HG03521 (cell line): Measurements from ENCODE around the gene OR7G1.
A peak's percentile ranks its signal among the peaks of the same experiment; 100 is the strongest.

Source experiments
- ATAC-seq: cut with Tn5 transposase; IDR thresholded peaks from one replicate; pipeline ENCODE4 v1.9.1; 2021; ENCODE audit warnings: mild to moderate bottlenecking, moderate library complexity; ENCODE audit not compliant: unreplicated experiment

Gene OR7G1, protein sequence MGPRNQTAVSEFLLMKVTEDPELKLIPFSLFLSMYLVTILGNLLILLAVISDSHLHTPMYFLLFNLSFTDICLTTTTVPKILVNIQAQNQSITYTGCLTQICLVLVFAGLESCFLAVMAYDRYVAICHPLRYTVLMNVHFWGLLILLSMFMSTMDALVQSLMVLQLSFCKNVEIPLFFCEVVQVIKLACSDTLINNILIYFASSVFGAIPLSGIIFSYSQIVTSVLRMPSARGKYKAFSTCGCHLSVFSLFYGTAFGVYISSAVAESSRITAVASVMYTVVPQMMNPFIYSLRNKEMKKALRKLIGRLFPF

DNA sequence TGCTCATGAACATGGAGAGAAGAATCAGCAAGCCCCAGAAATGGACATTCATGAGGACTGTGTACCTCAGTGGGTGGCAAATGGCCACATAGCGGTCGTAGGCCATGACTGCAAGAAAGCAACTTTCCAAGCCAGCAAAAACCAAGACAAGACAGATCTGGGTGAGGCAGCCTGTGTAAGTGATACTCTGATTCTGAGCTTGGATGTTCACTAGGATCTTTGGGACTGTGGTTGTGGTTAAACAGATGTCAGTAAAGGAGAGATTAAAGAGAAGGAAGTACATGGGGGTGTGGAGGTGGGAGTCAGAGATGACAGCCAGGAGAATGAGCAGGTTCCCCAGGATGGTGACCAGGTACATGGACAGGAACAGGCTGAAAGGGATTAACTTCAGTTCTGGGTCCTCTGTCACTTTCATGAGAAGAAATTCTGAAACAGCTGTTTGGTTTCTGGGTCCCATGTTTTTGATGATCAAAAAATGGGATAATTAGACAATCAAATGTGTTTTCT, at the start of gene OR7G1:
TSS of gene OR7G1 (minus strand) at position 457 of the 507 bp plus-strand sequence. CDS start at position 457, 0 bp downstream.
- no peak for ATAC-seq

DNA sequence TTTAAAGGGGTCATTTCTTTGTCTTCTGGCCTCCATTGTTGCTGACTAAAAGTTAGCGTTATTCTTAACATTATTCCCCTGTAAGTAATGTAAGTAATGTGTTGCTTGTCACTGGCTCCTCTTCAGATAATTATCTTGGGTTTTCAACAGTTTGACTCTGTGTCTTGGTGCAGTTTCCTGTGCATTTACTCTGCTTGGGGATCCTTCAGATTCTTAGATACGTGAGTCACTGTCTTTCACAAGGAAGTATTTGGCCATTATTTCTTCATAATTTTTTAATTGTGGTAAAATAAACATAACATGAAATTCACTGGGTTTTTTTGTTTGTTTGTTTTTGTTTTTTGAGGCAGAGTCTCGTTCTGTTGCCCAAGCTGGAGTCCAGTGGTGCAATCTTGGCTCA, 49.7 kb upstream of the OR7G1 start:
- ATAC-seq, result no peak

DNA sequence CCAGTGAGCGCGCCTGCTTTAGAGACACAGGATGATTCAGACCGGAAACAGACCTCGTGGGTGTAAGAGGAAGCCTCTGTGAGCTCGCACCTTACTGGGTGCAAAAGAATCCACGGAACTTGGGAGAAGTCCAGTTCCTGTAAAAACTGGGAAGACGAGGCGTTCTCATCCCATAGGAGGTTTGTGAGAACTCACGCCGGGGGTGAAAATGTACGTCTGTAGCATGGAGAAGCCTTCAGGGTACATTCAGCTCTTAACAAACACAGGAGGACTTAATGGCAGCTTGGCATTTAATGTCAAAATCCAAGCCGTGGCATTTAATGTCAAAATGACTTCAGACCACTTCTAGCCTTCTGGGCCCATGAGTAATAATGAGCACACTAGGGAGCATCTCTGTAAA, 45.9 kb upstream of the OR7G1 start:
- no peak for ATAC-seq

DNA sequence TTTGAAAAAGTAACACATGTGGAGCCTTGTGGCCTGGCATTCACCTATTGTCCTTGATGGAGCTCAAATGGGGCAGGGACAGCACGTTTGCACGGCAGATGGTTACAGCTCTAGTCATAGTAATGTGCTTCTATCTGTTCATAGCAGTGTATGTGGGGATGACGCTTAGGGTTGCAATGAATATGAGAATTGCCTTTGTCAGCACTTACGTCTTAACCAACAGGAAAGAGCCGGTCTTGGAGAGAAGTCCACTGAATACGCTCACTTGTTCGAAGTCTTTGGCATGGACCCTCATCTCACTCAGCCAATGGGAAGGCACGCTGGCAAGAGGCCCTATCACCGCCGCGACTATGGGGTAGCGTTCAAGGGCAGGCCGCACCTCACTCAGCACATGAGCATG, 44.3 kb upstream of the OR7G1 start:
- no peak for ATAC-seq

DNA sequence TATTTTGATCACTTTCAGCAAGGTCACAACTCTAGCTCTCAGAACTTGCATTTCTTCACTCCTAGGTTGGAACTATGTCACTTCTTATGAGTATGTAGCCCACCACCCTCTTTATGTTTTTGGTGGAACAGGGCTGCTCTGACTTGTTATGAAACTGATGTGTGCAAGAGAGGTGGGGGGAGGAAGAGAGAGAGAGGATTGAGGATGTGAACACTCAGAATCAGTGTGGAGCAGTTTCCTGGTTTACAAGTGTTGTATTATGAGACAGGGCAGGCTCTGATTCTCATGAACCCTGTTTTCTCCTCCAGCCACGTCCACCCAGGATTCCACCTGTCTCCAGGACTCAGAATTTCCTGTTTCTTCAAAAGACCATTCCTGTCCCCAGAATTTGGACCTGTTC, 40.7 kb upstream of the OR7G1 start:
- no peak for ATAC-seq

DNA sequence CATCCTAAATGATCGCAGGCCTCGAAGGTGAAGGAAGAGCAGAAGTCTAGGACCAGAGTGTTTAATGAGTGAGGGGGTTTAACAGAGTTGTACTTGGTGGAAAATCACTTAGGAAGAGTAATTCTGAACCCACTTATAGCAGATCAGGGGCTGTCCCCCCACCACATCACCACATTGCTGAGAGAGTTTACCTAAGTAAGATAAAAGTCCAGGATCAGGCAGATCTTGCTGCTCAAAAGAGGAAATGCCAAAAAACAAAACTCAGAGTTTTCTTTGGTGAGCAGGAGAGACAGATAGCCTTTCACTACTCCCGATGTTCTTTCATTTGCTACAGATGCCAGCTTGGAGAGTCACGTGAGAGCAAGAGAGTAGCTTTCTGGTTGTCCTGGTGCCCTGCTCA, 40.0 kb upstream of the OR7G1 start:
- no peak for ATAC-seq

DNA sequence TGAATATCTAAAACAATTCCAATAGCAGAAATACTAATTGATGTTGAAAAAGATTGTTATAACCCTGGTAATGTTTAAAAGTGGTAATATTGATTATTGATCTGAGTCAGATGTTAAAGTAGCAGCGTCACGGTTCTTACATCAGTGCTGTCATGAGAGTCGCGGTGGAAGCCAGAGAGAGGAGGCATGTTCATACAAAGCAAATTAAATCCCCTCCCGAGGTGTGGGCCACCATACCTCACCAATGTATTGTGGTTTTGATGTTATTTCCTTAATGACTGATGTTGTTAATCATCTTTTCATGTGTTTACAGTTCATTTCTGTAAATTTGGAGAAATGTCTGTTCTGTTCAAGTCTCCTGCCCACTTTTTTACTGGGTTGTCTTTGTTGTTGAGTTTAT, 35.8 kb upstream of the OR7G1 start:
- ATAC-seq, result no peak

DNA sequence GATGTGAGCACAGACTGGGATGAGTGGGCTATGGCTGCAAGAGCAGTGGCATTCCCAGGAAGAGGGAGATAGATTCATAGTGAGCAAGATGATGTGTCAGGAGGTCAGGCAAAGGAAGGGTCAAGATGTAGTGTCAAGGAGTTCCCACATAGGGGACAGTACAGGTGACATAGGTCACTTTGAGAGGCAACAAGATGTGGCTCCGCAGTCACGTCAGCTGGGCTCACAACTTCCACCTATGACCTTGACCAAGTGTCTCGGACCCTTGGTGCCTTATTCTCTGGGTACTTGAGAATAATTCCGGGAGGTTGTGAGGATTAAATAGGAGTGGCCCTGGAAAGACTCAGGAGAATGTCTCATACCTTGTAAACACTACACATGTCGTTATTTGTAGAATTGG, 35.1 kb upstream of the OR7G1 start:
- no peak for ATAC-seq

DNA sequence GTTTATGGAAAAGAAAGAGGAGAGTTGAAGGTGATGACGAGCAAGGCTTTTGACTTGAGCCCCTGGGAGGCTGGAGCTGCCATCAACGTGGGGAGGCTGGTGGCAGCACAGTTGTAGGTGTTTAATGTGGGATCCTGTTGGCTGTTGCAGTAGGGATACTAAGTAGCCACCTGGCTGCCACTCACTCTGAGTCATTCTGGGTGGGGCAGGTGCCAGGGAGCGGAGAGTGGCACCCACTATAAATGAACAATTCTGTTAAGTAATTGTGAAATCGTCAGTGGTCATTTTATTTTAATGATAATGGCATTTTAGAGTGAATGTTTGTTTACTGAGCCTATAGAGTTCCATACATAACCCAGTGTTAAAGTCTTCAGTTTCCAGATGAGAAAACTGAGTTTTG, 34.4 kb upstream of the OR7G1 start:
- no peak for ATAC-seq

DNA sequence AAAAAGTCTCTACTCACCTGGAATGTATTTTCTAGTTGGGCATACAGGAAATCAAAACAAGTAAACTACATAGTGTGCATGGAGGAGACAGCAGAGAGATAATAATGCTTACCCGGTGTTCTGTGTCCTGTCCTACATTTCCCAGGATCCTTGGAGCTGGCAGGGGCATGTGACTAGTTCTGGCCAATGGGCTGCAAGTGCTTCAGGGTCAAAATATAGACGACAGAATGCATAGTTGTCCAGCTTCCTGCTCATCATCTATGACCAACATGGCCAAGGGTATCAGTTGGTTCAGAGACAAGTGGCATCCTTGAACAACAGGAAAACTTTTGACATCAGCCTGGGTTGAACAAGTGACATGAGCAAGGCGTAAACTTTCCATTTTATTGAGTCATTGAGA, 33.1 kb upstream of the OR7G1 start:
- ATAC-seq, result no peak

DNA sequence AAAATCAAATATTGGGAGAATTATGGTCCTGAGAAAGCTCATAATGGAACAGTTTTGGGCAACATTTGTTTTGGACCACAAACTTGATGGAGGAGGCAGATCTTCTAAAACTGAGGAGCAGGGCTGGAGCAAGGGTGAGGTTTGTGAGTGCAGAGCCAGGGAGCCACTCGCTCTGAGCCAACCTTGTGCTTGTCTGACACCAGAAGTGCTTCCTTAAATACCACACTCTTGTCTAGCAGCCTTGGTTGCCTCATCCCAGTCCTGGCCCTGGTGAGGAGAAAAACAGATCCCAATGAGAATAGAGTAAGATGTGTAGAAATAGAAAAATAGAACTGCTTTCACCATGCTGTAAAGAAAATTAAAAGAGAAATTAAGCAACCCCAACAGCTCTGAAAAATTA, 31.3 kb upstream of the OR7G1 start:
- no peak for ATAC-seq

DNA sequence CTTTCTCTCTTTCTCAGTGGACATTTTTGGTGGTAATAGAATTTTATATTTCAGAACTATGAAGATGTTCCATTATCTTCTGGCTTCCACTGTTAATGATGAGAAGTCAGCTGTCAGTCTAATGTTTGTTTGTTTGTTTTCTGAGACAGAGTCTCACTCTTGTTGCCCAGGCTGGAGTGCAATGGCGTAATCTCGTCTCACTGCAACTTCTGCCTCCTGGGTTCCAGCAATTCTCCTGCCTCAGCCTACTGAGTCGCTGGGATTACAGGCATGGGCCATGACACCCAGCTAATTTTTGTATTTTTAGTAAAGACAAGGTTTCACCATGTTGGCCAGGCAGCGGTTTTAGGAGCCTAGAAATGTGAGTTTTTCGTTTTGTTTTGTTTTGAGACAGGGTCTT, 29.4 kb upstream of the OR7G1 start:
- ATAC-seq, result no peak

DNA sequence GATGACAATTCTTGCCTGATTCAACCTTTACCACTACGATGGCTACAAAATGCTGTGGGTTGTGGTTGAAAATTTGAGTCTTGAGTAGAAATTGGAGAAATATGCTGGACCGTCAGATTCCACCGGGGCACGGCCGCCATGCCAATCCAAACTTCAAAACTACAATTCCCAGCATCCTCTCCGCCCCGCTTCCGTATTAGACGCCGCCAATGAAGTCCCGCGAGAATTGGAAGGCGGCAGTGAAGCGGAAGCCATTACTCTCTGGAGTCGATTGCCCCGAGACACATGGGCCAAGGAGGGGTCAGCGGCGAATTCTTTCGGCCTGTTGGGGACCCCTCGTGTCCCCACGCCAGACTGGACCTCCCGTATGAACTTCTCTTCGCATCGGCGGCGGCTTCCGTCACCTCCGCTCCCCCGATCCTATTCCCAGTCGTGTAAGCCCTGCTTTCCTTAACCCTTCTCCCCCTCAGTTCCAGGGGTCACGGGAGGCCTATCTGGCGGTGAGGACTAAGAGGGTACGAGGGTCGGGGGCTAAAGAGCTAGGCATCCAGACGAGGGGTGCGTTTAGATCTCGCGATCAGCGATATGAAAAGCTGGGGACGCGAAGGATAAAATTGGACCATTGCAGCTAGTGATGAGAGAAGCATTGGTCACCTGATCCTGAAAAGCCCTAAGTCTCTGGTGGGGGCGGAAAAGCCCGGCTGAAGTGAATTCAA, 24.8 kb upstream of the OR7G1 start, which contains the start of gene ZNF317:
TSS of gene ZNF317 (plus strand) at position 239 of the 716 bp plus-strand sequence. CDS start 15,620 bp downstream, outside the sequence.
- peak; percentile 92 for ATAC-seq

DNA sequence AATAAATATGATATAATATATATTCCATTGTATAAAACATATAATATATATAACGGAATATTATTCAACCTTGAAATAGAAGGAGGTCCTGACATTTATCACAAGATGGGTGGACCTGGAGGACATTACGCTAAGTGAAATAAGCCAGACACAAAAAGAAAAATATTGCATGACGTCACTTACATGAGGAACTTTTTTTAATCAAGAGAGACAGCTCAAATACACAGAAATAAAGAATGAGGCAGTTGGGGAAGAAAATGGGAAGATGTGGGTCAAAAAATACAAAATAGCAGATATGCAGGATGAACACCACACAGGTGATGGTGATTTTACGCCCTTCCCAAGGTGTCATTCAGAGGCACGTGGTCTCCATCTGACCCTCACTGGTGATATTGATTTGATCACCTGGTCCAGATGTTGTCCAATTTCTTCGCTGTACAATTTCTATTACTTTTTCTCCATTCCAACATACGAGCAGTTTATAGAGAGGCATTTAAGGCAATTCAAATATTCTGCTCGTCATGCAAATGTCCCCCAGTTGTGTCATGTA, 24.1 kb upstream of the OR7G1 start:
- no peak for ATAC-seq

DNA sequence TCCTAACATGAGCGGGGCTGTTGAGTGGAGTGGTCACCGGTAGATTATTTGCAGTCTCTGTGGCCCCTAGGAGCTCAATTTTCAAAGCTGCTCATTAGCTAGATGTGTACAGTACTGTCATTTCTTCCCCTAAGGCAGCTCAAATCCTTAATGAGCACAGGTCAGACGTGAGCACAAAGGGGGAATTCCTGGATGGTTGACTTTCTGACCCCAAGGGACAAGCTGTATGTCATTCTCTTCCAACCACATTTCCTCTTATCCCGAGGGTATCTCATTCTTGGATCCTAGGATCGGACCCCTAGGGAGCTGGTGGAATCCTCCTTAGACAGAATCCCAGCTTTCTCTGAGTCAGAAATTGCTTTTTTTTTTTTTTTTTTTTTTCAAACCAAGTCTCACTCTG, 16.9 kb upstream of the OR7G1 start:
- no peak for ATAC-seq

DNA sequence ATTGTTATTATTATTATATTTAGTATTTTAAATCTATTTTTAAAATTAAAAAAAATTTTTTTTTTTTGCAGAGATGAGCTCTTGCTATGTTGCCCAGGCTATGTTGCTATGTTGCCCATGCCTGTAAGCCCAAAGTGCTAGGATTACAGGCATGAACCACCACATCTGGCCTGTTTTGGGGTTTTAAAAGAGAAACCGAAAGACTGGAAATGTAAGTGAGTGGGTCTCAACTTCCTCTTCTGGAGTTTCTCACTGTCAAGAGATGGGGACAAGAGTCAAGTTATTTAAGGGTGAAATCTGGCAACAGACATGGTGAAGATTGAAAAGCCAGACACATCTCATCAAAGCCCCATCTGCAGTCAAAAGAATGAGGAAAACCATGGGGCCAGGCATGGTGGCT, 15.4 kb upstream of the OR7G1 start:
- no peak for ATAC-seq

DNA sequence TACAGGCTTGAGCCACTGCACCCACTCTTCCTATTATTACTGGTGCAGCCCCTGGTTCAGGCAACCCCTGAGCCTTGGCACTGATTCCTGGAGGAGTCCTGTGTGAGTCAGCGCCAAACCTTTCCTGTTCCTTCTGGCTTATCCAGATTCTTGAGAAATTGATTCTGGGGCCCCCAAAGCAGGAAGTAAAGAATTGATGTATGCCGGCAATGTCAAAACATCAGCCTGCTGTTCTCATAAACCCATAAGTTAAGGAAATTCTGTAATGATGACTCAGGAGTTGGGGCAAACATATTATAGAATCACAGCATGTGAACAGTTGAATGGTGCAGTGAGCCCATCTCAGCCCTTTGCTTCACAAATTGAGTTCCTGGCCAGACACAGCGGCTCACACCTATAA, 12.6 kb upstream of the OR7G1 start:
- no peak for ATAC-seq

DNA sequence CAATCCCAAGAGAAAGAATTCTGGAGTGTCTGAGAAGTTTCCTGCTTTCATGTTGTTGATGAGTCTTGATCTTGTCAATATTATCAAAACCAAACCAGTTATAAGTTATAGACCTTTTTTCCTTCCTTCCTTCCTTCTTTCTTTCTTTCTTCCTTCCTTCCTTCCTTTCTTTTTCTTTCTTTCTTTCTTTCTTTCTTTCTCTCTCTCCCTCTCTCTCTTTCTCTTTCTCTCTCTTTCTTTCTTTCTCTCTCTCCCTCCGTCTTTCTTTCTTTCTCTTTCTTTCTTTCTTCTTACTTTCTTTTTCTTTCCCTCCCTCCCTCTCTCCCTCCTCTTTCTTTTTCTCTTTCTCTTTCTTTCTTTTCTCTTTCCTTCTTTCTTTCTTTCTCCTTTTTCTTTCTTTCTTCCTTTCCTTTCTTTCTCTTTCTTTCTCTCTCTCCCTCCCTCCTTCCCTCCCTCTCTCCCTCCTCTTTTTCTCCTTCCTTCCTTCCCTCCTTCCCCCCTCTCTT, 11.4 kb upstream of the OR7G1 start, which contains the start of gene OR7G3:
TSS of gene OR7G3 (minus strand) at position 51 of the 506 bp plus-strand sequence. CDS start at position 51, 0 bp downstream.
- no peak for ATAC-seq

DNA sequence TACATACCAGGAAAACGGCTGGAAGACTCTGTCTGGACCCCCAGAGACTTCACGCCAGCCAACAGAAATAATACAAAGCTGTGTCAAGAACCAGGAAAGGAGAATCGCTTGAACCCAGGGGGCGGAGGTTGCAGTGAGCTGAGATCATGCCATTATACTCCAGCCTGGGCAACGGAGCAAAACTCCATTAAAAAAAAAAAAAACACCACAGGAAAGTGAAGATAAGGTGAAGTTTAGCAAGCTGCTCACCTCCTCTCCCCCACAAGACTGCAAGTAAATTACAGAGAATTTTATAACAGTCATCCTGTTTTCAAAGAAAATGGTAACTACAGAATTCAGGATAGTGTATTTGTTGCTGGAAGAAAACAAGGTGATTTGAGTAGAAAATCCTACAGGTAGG, 984 bp upstream of the OR7G1 start:
- no peak for ATAC-seq

DNA sequence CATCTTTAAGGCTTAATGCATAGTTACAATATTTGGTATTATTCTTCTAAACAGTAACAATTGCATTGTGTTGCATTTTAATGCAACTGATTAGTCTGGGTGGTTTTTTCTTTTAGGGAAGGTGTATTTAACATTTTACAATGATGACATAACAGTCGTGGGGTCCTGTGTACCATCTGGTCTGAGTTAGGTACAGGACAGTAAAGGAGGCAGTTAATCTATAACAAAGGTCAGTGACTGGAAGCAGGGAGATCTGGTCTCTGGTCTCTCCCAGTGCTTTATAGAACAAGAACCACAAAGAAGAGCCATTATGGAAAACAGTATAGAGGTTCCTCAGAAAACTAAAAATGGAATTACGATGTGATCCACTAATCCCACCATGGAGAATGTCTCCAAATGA, 5.6 kb downstream of the OR7G1 start:
- no peak for ATAC-seq

DNA sequence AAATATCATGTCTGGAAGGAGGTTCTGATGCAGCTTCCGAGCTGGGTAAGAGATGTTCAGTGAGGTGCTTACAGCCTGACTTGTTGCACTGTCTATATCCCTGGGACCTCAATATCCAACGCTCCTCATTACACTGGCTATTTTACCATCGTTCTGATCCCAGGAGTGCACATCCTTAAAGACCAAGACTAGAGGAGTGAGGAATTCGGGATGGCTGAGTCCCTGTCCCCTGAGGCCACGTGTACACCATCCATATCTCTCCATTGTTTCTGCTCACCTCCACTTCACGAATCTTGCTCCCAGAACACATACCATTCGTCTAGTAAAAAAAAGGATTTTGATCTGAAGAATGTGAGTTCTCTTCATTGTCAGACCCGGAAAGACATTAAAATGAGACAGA, 8.2 kb downstream of the OR7G1 start, which contains the start of gene OR7G2:
TSS of gene OR7G2 (minus strand) at position 101 of the 400 bp plus-strand sequence. CDS start 4,232 bp downstream, outside the sequence.
- no peak for ATAC-seq
